GM23338 (cell line): ENCODE data around the gene DAB1. TPM values are rescaled to one million over a fixed set of nuclear protein-coding genes. Genes with fewer than 3 reads are reported as not detected.

Experiments
- ATAC-seq: fragments of 200-7000 bp; cut with Tn5 transposase; 3 replicates; pipeline ENCODE4 v1.9.1; 2020
- DNase-seq: peaks from one replicate; pipeline ENCODE4 v3.0.0-alpha.2; 2015; ENCODE audit warnings: low spot score
- H2AFZ ChIP-seq: fragments of 200-600 bp; sonication (generic); 2 replicates; pipeline ENCODE4 v1.8.0; 2016; ENCODE audit warnings: antibody characterized with exemption, mild to moderate bottlenecking, moderate library complexity
- H3F3A ChIP-seq: fragments of 200-600 bp; sonication (generic); replicated peaks from 2 replicates; pipeline ENCODE4 v1.8.0; 2017; ENCODE audit warnings: antibody characterized with exemption, mixed run types, low read depth
- H3K27ac ChIP-seq: fragments of 200-600 bp; sonication (generic); 2 replicates; pipeline ENCODE4 v1.6.1; 2016; ENCODE audit warnings: low read depth
- H3K27me3 ChIP-seq: fragments of 200-600 bp; sonication (generic); 2 replicates; pipeline ENCODE4 v1.8.0; 2016; ENCODE audit warnings: mild to moderate bottlenecking, mixed run types, moderate library complexity; ENCODE audit not compliant: insufficient read depth
- H3K36me3 ChIP-seq: fragments of 200-600 bp; sonication (generic); 2 replicates; pipeline ENCODE4 v1.8.0; 2016; ENCODE audit warnings: mild to moderate bottlenecking; ENCODE audit not compliant: insufficient read depth
- H3K4me1 ChIP-seq: fragments of 200-600 bp; sonication (generic); 2 replicates; pipeline ENCODE4 v1.8.0; 2016; ENCODE audit warnings: mild to moderate bottlenecking, moderate library complexity; ENCODE audit not compliant: insufficient read depth
- H3K4me2 ChIP-seq: fragments of 200-600 bp; sonication (generic); 2 replicates; pipeline ENCODE4 v1.7.1; 2017; ENCODE audit warnings: mixed run types
- H3K4me3 ChIP-seq: fragments of 200-600 bp; sonication (generic); 2 replicates; pipeline ENCODE4 v1.6.1; 2016; ENCODE audit warnings: mixed run types
- H3K79me2 ChIP-seq: fragments of 200-600 bp; sonication (generic); replicated peaks from 2 replicates; pipeline ENCODE4 v1.8.0; 2017; ENCODE audit warnings: mild to moderate bottlenecking; ENCODE audit not compliant: insufficient read depth
- H3K9me2 ChIP-seq: fragments of 200-600 bp; sonication (generic); 2 replicates; pipeline ENCODE4 v1.8.0; 2017; ENCODE audit not compliant: insufficient read depth
- H4K20me1 ChIP-seq: fragments of 200-600 bp; sonication (generic); replicated peaks from 2 replicates; pipeline ENCODE4 v1.8.0; 2017; ENCODE audit warnings: mild to moderate bottlenecking; ENCODE audit not compliant: insufficient read depth
- H3K27ac Mint-ChIP-seq: 2 replicates; pipeline ENCODE4 v1.8.0; 2020; ENCODE audit warnings: inconsistent platforms, mild to moderate bottlenecking, moderate library complexity, mixed read lengths
- H3K27me3 Mint-ChIP-seq: 3 replicates; pipeline ENCODE4 v1.8.0; 2022; ENCODE audit warnings: low read depth, mild to moderate bottlenecking, moderate library complexity, mixed read lengths, inconsistent platforms; ENCODE audit not compliant: insufficient read depth, poor library complexity
- H3K36me3 Mint-ChIP-seq: 3 replicates; pipeline ENCODE4 v1.8.0; 2021; ENCODE audit warnings: low read depth, mild to moderate bottlenecking, inconsistent platforms, moderate library complexity, mixed read lengths
- H3K4me1 Mint-ChIP-seq: 3 replicates; pipeline ENCODE4 v1.8.0; 2020; ENCODE audit warnings: mild to moderate bottlenecking, inconsistent platforms, mixed read lengths
- H3K4me3 Mint-ChIP-seq: 3 replicates; pipeline ENCODE4 v1.8.0; 2021; ENCODE audit warnings: moderate library complexity, mild to moderate bottlenecking, inconsistent platforms, mixed read lengths
- H3K9me3 Mint-ChIP-seq: 3 replicates; pipeline ENCODE4 v1.8.0; 2020; ENCODE audit warnings: moderate library complexity, mild to moderate bottlenecking, inconsistent platforms, mixed read lengths
- CREB1 ChIP-seq: fragments of 250-450 bp; sonication (Bioruptor Pico); IDR thresholded peaks from 2 replicates; pipeline ENCODE4 v1.5.0; 2020; ENCODE audit warnings: low read depth, mild to moderate bottlenecking, moderate library complexity
- EZH2 ChIP-seq: fragments of 200-600 bp; sonication (generic); IDR thresholded peaks from one replicate; pipeline ENCODE4 v1.8.0; 2017; ENCODE audit warnings: antibody characterized with exemption, mild to moderate bottlenecking, low read depth; ENCODE audit not compliant: unreplicated experiment
- EZH2phosphoT487 ChIP-seq: fragments of 200-600 bp; sonication (generic); IDR thresholded peaks from one replicate; pipeline ENCODE4 v1.8.1; 2018; ENCODE audit warnings: antibody characterized with exemption; ENCODE audit not compliant: unreplicated experiment
- JUNB ChIP-seq: IDR thresholded peaks from one replicate; pipeline ENCODE4 v1.6.1; 2016; ENCODE audit warnings: antibody characterized with exemption; ENCODE audit not compliant: unreplicated experiment
- NANOG ChIP-seq: IDR thresholded peaks from 2 replicates; pipeline ENCODE4 v1.6.1; 2016; ENCODE audit warnings: antibody characterized with exemption, borderline replicate concordance
- POLR2AphosphoS5 ChIP-seq: IDR thresholded peaks from 2 replicates; pipeline ENCODE4 v1.6.1; 2016; ENCODE audit warnings: antibody characterized with exemption, low read depth
- STAT1 ChIP-seq: IDR thresholded peaks from one replicate; pipeline ENCODE4 v1.6.1; 2016; ENCODE audit warnings: antibody characterized with exemption; ENCODE audit not compliant: unreplicated experiment
- ZNF114 ChIP-seq: fragments of 250-450 bp; sonication (Bioruptor Pico); IDR thresholded peaks from 2 replicates; pipeline ENCODE4 v1.5.0; 2020; ENCODE audit warnings: mild to moderate bottlenecking, moderate library complexity
- ZNF331 ChIP-seq: fragments of 250-450 bp; sonication (Bioruptor Pico); IDR thresholded peaks from 2 replicates; pipeline ENCODE4 v1.5.0; 2020; ENCODE audit warnings: low read depth, mild to moderate bottlenecking, moderate library complexity
- polyA plus RNA-seq: library from polyadenylated mRNA; unstranded; fragments of >200 nt; fragmentation: Nextera tagmentation; extraction: Ambion mirVana; gene quantifications from 2 replicates; pipeline ENCODE4 v1.2.1, GENCODE V29; 2016
- total RNA-seq: library from RNA; depleted of rRNA; stranded (reverse); fragments of >200 nt; shearing (Covaris generic); gene quantifications from 2 replicates; pipeline ENCODE4 v1.2.3, GENCODE V29; 2014
- TF ChIP-seq, protein P1 (sequence below): fragments of 250-450 bp; sonication (Bioruptor Pico); IDR thresholded peaks from 2 replicates; pipeline ENCODE4 v1.5.0; 2020; ENCODE audit warnings: mild to moderate bottlenecking, moderate library complexity
- TF ChIP-seq, protein P2 (sequence below), 2 experiments: fragments of 200-600 bp in 1 of 2; sonication (generic) in 1 of 2; conservative IDR thresholded peaks; 2 replicates each; pipeline versions ENCODE4 v1.5.1 to v1.6.1; 2016 to 2017; ENCODE audit warnings: antibody characterized with exemption in 2 of 2, low read depth in 2 of 2, mild to moderate bottlenecking in 2 of 2, moderate library complexity in 1 of 2
- TF ChIP-seq, protein P3 (sequence below): IDR thresholded peaks from 2 replicates; pipeline ENCODE4 v1.6.1; 2016; ENCODE audit warnings: antibody characterized with exemption

DAB1 gene
- total and polyA plus RNA-seq, 2 experiments from 2014 or later: 12.8 to 14.5 TPM

DNA sequence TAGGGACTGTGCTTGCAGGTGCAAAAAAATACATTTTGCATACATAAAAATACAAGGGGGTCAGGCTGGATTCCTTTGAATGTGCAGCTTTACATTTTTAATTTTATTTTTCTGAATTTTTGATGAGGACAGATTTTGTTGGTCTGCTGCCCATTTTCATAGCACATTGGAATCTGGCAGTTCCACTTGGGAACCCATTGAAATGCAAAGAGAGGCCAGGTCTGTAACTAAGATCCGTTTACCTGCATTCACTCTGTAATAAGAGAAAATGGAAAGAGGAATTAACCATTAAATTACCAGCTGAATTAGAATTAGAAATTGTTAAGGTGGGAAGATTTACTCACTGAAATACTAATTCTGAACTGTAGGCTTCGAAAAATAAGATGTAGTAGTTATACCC, 221.6 kb downstream of the DAB1 start:
- H3K4me3 Mint-ChIP-seq: no peak overlapping the region
- no peak overlapping the region for H3K4me3 ChIP-seq
- ATAC-seq (no peak), DNase-seq (peak; percentile 61)
- no peaks in the 10 kb centered on the region for H3K79me2 ChIP-seq
- no peaks in the 10 kb centered on the region for H3K9me2 ChIP-seq
- H3K27ac ChIP-seq: no peak overlapping the region
- H3K27ac Mint-ChIP-seq: no peak overlapping the region
- H2AFZ ChIP-seq: no peak overlapping the region
- H3K4me1 ChIP-seq: peaks cover 56% of the 10 kb centered on the region
- no peaks in the 10 kb centered on the region; the same call in 2 of the 3 replicates for H3K9me3 Mint-ChIP-seq
- H4K20me1 ChIP-seq: no peaks in the 10 kb centered on the region; the same call in 1 of the 2 replicates
- TF ChIP-seq NANOG (peak; percentile 40; the same call in 1 of the 2 replicates), ZNF331 (CRISPR knock-in tag) (no peak), POLR2AphosphoS5 (peak; percentile 54)
- peaks cover 45% of the 10 kb centered on the region for H3K27me3 Mint-ChIP-seq
- peak overlapping the region; percentile 18; the same call in 1 of the 2 replicates for H3K4me2 ChIP-seq
- H3K4me1 Mint-ChIP-seq: peaks cover 71% of the 10 kb centered on the region
- peaks cover 78% of the 10 kb centered on the region for H3K27me3 ChIP-seq
- H3K36me3 Mint-ChIP-seq: no peaks in the 10 kb centered on the region
- H3K36me3 ChIP-seq: no peaks in the 10 kb centered on the region
- no peaks in the 10 kb centered on the region for H3F3A ChIP-seq

DNA sequence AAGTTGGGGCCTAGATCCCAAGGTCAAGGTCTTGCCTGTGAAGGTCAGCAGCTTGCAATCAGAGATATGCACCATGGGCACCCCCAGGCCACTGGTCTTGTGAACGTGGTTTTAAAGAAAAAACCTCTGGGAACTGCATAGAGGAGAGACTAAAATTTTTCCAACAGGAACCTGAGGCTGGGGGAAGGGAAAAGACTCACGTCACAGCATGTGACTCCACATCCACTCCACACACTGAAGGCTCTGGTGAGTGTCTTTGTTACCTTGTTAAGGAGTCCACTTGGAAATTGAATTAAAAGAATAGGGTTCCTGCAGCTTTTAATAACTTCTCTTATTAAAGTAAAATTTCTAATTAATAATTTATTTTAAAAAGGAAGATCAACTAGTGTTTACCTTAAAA, 224.9 kb downstream of the DAB1 start:
- Histone ChIP-seq H4K20me1 (peaks cover 6% of the 10 kb centered on the region), H3K36me3 (no peaks in the 10 kb centered on the region), H3K4me3 (no peak overlapping the region), H3K4me1 (peaks cover 64% of the 10 kb centered on the region), H3K9me2 (no peaks in the 10 kb centered on the region), H3F3A (no peaks in the 10 kb centered on the region), H3K27me3 (peaks cover 47% of the 10 kb centered on the region), H3K4me2 (0 out of 2 replicates have a peak overlapping the region, but pooled peaks have one; percentile 49), H2AFZ (no peak overlapping the region), H3K79me2 (no peaks in the 10 kb centered on the region), H3K27ac (no peak overlapping the region)
- DNase-seq (no peak), ATAC-seq (peak; percentile 17; the same call in 1 of the 3 replicates)
- no peaks in the 10 kb centered on the region for H3K36me3 Mint-ChIP-seq
- H3K27me3 Mint-ChIP-seq: peaks cover 25% of the 10 kb centered on the region
- H3K4me1 Mint-ChIP-seq: peaks cover 65% of the 10 kb centered on the region
- H3K27ac Mint-ChIP-seq: no peak overlapping the region
- TF ChIP-seq EZH2: no peak
- no peak for TF ChIP-seq POLR2AphosphoS5
- no peak for TF ChIP-seq EZH2phosphoT487
- TF ChIP-seq STAT1: no peak
- TF ChIP-seq ZNF114 (CRISPR knock-in tag): no peak
- TF ChIP-seq, protein P1, sequence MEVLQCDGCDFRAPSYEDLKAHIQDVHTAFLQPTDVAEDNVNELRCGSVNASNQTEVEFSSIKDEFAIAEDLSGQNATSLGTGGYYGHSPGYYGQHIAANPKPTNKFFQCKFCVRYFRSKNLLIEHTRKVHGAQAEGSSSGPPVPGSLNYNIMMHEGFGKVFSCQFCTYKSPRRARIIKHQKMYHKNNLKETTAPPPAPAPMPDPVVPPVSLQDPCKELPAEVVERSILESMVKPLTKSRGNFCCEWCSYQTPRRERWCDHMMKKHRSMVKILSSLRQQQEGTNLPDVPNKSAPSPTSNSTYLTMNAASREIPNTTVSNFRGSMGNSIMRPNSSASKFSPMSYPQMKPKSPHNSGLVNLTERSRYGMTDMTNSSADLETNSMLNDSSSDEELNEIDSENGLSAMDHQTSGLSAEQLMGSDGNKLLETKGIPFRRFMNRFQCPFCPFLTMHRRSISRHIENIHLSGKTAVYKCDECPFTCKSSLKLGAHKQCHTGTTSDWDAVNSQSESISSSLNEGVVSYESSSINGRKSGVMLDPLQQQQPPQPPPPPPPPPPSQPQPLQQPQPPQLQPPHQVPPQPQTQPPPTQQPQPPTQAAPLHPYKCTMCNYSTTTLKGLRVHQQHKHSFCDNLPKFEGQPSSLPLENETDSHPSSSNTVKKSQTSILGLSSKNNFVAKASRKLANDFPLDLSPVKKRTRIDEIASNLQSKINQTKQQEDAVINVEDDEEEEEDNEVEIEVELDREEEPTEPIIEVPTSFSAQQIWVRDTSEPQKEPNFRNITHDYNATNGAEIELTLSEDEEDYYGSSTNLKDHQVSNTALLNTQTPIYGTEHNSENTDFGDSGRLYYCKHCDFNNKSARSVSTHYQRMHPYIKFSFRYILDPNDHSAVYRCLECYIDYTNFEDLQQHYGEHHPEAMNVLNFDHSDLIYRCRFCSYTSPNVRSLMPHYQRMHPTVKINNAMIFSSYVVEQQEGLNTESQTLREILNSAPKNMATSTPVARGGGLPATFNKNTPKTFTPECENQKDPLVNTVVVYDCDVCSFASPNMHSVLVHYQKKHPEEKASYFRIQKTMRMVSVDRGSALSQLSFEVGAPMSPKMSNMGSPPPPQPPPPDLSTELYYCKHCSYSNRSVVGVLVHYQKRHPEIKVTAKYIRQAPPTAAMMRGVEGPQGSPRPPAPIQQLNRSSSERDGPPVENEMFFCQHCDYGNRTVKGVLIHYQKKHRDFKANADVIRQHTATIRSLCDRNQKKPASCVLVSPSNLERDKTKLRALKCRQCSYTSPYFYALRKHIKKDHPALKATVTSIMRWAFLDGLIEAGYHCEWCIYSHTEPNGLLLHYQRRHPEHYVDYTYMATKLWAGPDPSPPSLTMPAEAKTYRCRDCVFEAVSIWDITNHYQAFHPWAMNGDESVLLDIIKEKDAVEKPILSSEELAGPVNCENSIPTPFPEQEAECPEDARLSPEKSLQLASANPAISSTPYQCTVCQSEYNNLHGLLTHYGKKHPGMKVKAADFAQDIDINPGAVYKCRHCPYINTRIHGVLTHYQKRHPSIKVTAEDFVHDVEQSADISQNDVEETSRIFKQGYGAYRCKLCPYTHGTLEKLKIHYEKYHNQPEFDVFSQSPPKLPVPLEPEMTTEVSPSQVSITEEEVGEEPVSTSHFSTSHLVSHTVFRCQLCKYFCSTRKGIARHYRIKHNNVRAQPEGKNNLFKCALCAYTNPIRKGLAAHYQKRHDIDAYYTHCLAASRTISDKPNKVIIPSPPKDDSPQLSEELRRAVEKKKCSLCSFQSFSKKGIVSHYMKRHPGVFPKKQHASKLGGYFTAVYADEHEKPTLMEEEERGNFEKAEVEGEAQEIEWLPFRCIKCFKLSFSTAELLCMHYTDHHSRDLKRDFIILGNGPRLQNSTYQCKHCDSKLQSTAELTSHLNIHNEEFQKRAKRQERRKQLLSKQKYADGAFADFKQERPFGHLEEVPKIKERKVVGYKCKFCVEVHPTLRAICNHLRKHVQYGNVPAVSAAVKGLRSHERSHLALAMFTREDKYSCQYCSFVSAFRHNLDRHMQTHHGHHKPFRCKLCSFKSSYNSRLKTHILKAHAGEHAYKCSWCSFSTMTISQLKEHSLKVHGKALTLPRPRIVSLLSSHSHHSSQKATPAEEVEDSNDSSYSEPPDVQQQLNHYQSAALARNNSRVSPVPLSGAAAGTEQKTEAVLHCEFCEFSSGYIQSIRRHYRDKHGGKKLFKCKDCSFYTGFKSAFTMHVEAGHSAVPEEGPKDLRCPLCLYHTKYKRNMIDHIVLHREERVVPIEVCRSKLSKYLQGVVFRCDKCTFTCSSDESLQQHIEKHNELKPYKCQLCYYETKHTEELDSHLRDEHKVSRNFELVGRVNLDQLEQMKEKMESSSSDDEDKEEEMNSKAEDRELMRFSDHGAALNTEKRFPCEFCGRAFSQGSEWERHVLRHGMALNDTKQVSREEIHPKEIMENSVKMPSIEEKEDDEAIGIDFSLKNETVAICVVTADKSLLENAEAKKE (CRISPR knock-in tag): no peak
- TF ChIP-seq, protein P2, sequence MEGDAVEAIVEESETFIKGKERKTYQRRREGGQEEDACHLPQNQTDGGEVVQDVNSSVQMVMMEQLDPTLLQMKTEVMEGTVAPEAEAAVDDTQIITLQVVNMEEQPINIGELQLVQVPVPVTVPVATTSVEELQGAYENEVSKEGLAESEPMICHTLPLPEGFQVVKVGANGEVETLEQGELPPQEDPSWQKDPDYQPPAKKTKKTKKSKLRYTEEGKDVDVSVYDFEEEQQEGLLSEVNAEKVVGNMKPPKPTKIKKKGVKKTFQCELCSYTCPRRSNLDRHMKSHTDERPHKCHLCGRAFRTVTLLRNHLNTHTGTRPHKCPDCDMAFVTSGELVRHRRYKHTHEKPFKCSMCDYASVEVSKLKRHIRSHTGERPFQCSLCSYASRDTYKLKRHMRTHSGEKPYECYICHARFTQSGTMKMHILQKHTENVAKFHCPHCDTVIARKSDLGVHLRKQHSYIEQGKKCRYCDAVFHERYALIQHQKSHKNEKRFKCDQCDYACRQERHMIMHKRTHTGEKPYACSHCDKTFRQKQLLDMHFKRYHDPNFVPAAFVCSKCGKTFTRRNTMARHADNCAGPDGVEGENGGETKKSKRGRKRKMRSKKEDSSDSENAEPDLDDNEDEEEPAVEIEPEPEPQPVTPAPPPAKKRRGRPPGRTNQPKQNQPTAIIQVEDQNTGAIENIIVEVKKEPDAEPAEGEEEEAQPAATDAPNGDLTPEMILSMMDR (conservative IDR thresholded peaks at IDR 0.05; ENCODE audit: low read depth in 2 of 2): no peak
- TF ChIP-seq CREB1 (CRISPR knock-in tag): no peak
- TF ChIP-seq ZNF331 (CRISPR knock-in tag): no peak
- no peak for TF ChIP-seq NANOG
- TF ChIP-seq JUNB: no peak
- TF ChIP-seq, protein P3, sequence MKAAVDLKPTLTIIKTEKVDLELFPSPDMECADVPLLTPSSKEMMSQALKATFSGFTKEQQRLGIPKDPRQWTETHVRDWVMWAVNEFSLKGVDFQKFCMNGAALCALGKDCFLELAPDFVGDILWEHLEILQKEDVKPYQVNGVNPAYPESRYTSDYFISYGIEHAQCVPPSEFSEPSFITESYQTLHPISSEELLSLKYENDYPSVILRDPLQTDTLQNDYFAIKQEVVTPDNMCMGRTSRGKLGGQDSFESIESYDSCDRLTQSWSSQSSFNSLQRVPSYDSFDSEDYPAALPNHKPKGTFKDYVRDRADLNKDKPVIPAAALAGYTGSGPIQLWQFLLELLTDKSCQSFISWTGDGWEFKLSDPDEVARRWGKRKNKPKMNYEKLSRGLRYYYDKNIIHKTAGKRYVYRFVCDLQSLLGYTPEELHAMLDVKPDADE: no peak
- H3K4me3 Mint-ChIP-seq: peak overlapping the region; percentile 20; the same call in 1 of the 3 replicates
- no peaks in the 10 kb centered on the region; the same call in 2 of the 3 replicates for H3K9me3 Mint-ChIP-seq
